Measurements from ENCODE around the gene CAGE1. TPM values are rescaled to one million over a fixed set of nuclear protein-coding genes. Genes with fewer than 3 reads are reported as not detected.

Gene CAGE1
- total and polyA plus RNA-seq, 10 of the 15 experiments (the other 5 are each of a cell fraction or from before 2014, with no cell fraction given): 0.03 to 0.42 (median 0.08) TPM; not detected in 3

DNA sequence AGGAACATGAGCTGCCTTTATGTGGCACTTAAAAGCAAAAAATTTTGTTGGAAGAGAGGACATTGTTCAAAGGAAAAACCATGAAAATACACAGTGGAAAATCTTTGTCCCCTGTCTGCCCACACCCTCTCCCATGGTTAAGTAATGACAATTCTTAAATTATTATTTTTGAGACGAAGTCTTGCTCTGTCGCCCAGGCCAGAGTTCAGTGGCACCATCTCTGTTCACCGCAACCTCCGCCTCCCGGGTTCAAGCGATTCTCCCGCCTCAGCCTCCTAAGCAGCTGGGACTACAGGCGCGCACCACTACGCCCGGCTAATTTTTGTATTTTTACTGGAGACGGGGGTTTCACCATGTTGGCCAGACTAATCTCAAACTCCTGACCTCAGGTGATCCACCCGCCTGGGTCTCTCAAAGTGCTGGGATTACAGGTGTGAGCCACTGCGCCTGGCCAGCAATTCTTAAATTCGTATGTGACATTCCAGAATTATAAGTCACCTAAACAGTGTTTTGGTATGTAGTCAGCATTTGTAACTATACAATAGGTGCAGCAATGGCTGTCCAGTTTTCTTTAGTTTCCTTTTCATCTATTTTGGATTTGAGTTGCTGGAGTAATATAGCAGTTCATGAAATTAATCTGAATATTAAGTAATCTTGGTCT, 75.9 kb downstream of the CAGE1 start (continued):
- TF ChIP-seq ZBTB40 (IDR thresholded peaks at IDR 0.05; ENCODE audit: borderline replicate concordance) (peak; percentile 49; the same call in 1 of the 2 replicates), TAF1 (IDR thresholded peaks at IDR 0.05; ENCODE audit: borderline replicate concordance, low read depth, low read length) (no peak), BMI1 (IDR thresholded peaks at IDR 0.05; ENCODE audit: borderline replicate concordance) (0 out of 2 replicates have a peak, but pooled peaks have one; percentile 22), ESRRA (IDR thresholded peaks at IDR 0.05; ENCODE audit: low read length) (no peak), PAX8 (IDR thresholded peaks at IDR 0.05) (peak; percentile 47; the same call in 1 of the 2 replicates), IKZF2 (IDR thresholded peaks at IDR 0.05) (peak in 1 of 2 experiments; percentile 42; a peak in 2 of 4 replicates), PAX5 (IDR thresholded peaks at IDR 0.05; ENCODE audit: borderline replicate concordance, low read depth, low read length) (no peak), KLF5 (IDR thresholded peaks at IDR 0.05; ENCODE audit: partially characterized antibody) (no peak), NR2C2 (IDR thresholded peaks at IDR 0.05; ENCODE audit: borderline replicate concordance, control insufficient read depth, insufficient read length, low read depth) (no peak), SMAD5 (IDR thresholded peaks at IDR 0.05; ENCODE audit: low read depth) (no peak), NRF1 (conservative IDR thresholded peaks at IDR 0.05; ENCODE audit: low read depth, low read length) (no peak), GATAD2B (conservative IDR thresholded peaks at IDR 0.05; ENCODE audit: low read depth) (no peak), NFIC (IDR thresholded peaks at IDR 0.05; ENCODE audit: low read depth, low read length) (peak; percentile 22; the same call in 1 of the 2 replicates), NBN (IDR thresholded peaks at IDR 0.05) (no peak), ZZZ3 (IDR thresholded peaks at IDR 0.05; ENCODE audit: control insufficient read depth, insufficient read length, low read depth) (no peak), MLLT1 (IDR thresholded peaks at IDR 0.05) (peak; percentile 89), NFXL1 (IDR thresholded peaks at IDR 0.05; ENCODE audit: borderline replicate concordance) (no peak), FOS (IDR thresholded peaks at IDR 0.05; ENCODE audit: borderline replicate concordance, extremely low read depth, insufficient read length) (no peak), ZNF217 (IDR thresholded peaks at IDR 0.05) (peak; percentile 40; the same call in 1 of the 2 replicates)
- TF ChIP-seq, protein P1, sequence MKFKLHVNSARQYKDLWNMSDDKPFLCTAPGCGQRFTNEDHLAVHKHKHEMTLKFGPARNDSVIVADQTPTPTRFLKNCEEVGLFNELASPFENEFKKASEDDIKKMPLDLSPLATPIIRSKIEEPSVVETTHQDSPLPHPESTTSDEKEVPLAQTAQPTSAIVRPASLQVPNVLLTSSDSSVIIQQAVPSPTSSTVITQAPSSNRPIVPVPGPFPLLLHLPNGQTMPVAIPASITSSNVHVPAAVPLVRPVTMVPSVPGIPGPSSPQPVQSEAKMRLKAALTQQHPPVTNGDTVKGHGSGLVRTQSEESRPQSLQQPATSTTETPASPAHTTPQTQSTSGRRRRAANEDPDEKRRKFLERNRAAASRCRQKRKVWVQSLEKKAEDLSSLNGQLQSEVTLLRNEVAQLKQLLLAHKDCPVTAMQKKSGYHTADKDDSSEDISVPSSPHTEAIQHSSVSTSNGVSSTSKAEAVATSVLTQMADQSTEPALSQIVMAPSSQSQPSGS (IDR thresholded peaks at IDR 0.05; ENCODE audit: low read length): no peak
- TF ChIP-seq, protein P2, sequence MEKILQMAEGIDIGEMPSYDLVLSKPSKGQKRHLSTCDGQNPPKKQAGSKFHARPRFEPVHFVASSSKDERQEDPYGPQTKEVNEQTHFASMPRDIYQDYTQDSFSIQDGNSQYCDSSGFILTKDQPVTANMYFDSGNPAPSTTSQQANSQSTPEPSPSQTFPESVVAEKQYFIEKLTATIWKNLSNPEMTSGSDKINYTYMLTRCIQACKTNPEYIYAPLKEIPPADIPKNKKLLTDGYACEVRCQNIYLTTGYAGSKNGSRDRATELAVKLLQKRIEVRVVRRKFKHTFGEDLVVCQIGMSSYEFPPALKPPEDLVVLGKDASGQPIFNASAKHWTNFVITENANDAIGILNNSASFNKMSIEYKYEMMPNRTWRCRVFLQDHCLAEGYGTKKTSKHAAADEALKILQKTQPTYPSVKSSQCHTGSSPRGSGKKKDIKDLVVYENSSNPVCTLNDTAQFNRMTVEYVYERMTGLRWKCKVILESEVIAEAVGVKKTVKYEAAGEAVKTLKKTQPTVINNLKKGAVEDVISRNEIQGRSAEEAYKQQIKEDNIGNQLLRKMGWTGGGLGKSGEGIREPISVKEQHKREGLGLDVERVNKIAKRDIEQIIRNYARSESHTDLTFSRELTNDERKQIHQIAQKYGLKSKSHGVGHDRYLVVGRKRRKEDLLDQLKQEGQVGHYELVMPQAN (conservative IDR thresholded peaks at IDR 0.05): peak; percentile 30

All from GM12878 (cell line).